ENCODE results near the gene EXOC8. TPM values are rescaled to one million over a fixed set of nuclear protein-coding genes. Genes with fewer than 3 reads are reported as not detected.
A peak's percentile ranks its signal among the peaks of the same experiment; 100 is the strongest.

The EXOC8 gene
- total RNA-seq, 1 donor from 2014 or later, result 24.9 TPM

- Mint-ChIP-seq H3K4me3 (no peak overlapping the region), H3K36me3 (ENCODE audit: low read depth) (peaks cover 74% of the 10 kb centered on the region), H3K9me3 (no peaks in the 10 kb centered on the region), H3K27ac (no peak overlapping the region), H3K27me3 (no peaks in the 10 kb centered on the region), H3K4me1 (no peaks in the 10 kb centered on the region)
- TF ChIP-seq CTCF (IDR thresholded peaks at IDR 0.05), result no peak
- POLR2A ChIA-PET, result interaction anchor here (1.7 kb wide), 1 partner anchor 11 kb away, joined by 5 read pairs; the partner anchor contains the start of gene EXOC8
- CTCF ChIA-PET, result interaction anchor here (0.9 kb wide), 1 partner anchor 10 kb away, joined by 5 read pairs; no protein-coding TSS in a partner anchor
- intact Hi-C loops (cut with micrococcal nuclease), result no loop called here
- ATAC-seq (ENCODE audit: low read depth), result no peak
- DNase-seq, result no peak
Observed at GRCh38 chr1:231348442-231348841, 10.8 kb upstream of the EXOC8 start.

DNA sequence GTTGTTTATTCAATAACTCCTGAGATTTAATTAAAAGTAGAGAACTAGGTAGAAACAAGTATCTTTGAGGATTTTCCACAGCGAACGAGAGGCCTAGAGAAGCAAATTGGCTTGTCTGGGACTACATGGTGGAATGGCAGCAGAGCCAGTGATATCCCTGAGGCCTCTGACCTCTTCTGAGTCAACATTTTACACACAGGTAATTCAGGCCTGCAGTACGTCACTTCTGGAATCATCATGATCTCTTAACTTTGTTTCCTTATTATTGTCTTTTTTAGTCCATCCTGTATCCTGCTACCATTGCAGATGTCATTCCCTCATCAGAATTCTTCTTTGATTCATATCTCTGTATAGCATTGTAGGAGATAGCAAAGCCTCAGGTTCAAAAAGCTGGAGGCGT lies 10.3 kb upstream of the EXOC8 start:
- no peak overlapping the region for H3K4me3 Mint-ChIP-seq
- TF ChIP-seq CTCF (IDR thresholded peaks at IDR 0.05), result no peak
- H3K9me3 Mint-ChIP-seq, result no peaks in the 10 kb centered on the region
- DNase-seq (no peak), ATAC-seq (ENCODE audit: low read depth) (no peak)
- ChIA-PET POLR2A (no interaction called here), CTCF (interaction anchor here (0.9 kb wide), 1 partner anchor 10 kb away, joined by 5 read pairs; no protein-coding TSS in a partner anchor)
- intact Hi-C loops (cut with micrococcal nuclease), result no loop called here
- H3K27ac Mint-ChIP-seq, result no peak overlapping the region
- peaks cover 74% of the 10 kb centered on the region for H3K36me3 Mint-ChIP-seq (ENCODE audit: low read depth)
- H3K27me3 Mint-ChIP-seq, result no peaks in the 10 kb centered on the region
- H3K4me1 Mint-ChIP-seq, result no peaks in the 10 kb centered on the region

DNA sequence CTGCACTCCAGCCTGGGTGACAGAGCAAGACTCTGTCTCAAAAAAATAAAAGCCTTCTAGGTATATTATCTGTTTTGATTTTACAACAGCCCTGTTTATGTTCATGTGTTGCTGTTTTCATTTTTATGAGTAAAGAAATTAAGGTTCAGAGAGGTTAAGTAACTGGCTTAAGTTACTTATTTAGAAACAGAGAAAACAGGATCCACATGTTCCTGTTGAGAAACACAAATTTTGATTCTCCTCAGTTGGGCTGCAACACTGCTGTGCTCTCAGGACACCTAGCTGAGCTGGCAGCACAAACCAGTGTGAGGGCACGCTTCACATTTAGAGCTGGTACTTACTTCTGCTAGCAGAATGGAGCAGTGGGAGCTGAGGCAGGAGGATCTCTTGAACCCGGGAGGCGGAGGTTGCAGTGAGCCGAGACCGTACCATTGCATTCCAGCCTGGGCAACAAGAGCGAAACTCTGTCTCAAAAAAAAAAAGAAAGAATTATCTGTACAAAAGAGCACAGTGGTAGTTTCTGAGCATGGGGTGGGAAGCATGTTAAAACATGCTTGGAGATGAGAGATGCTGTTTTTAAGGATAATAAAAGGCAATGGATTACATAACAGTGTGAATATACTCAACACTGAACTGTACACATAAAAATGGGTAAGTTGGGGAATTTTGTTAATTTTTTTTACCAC lies 2.8 kb upstream of the EXOC8 start:
- ATAC-seq (ENCODE audit: low read depth) (no peak), DNase-seq (no peak)
- no peak for TF ChIP-seq CTCF (IDR thresholded peaks at IDR 0.05)
- Mint-ChIP-seq H3K36me3 (ENCODE audit: low read depth) (peaks cover 53% of the 10 kb centered on the region), H3K9me3 (no peaks in the 10 kb centered on the region), H3K27ac (no peak overlapping the region), H3K4me3 (no peak overlapping the region), H3K27me3 (peaks cover 1% of the 10 kb centered on the region), H3K4me1 (peaks cover 38% of the 10 kb centered on the region)
- intact Hi-C loops (cut with micrococcal nuclease), result no loop called here
- CTCF ChIA-PET, result interaction anchor here (1.7 kb wide), 1 partner anchor 17 kb away, joined by 4 read pairs; no protein-coding TSS in a partner anchor
- POLR2A ChIA-PET, result no interaction called here

DNA sequence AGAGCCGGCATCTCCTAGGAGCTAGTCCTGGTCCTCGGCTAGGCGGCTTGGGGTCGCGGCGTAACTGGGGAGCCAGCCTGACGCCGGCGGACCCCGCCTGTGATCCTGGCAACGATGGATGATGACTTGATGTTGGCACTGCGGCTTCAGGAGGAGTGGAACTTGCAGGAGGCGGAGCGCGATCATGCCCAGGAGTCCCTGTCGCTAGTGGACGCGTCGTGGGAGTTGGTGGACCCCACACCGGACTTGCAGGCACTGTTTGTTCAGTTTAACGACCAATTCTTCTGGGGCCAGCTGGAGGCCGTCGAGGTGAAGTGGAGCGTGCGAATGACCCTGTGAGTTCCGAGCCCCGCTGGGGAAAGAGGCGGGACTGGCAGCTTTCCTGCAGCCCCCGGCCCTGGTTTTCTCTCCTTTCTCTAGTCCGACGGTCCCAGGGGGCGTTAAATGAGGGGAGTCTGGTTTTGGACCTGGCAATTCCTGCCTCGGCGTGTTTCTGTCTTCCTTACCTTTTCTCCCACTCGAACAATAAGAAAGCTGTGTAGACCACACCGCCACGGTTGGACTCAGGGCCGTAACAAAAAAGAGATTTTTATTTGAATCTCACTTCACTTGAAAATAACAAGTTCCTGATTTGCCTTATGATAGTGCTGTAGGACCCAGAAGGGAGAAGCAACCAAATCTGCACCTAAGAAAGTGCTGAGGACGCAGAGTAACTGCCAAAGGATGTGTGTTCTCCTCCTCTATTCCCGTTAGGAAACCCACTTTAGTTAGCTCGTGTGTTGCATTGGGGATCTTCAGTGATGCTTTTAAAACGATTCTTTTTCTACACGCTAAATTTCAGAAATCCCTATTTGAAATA lies 847 bp upstream of the EXOC8 start, which contains the start of gene SPRTN:
TSS of gene SPRTN (plus strand) at position 24 of the 859 bp plus-strand sequence. CDS start at position 115, 91 bp downstream.
- H3K9me3 Mint-ChIP-seq, result no peaks in the 10 kb centered on the region
- peak; percentile 0 for ATAC-seq (ENCODE audit: low read depth)
- DNase-seq, result no peak
- CTCF ChIA-PET, result interaction anchor here (1.1 to 1.7 kb wide), 5 partner anchors 16 to 418 kb away, joined by 3 to 7 read pairs (median 3); no protein-coding TSS in a partner anchor
- intact Hi-C loops (cut with micrococcal nuclease), result loop anchor here (1.0 to 10.0 kb wide), 6 partner anchors 83 to 696 kb away; partner anchors contain the start of genes C1orf198, COG2 and TSNAX
- POLR2A ChIA-PET, result interaction anchor here (0.6 to 2.5 kb wide), 20 partner anchors 8 to 1780 kb away, joined by 3 to 23 read pairs (median 4); partner anchors contain the start of genes ABCB10, EGLN1, GNPAT and MAP10
- peaks cover 57% of the 10 kb centered on the region for H3K4me1 Mint-ChIP-seq
- H3K4me3 Mint-ChIP-seq, result peak within 1 kb of the TSS; percentile 99
- H3K27ac Mint-ChIP-seq, result peak within 1 kb of the TSS; percentile 99
- no peak for TF ChIP-seq CTCF (IDR thresholded peaks at IDR 0.05)
- H3K36me3 Mint-ChIP-seq (ENCODE audit: low read depth), result peaks cover 48% of the 10 kb centered on the region
- H3K27me3 Mint-ChIP-seq, result peaks cover 1% of the 10 kb centered on the region
